Subcutaneous preadipocyte (primary cell): ENCODE data around the gene FAN1. TPM values are rescaled to one million over a fixed set of nuclear protein-coding genes. Genes with fewer than 3 reads are reported as not detected.

Experiments
- small RNA-seq: library from RNA; depleted of rRNA; stranded (forward); fragments of <200 nt; gene quantifications from one replicate; pipeline ENCODE3, GENCODE V24; 2012
- total RNA-seq: library from RNA; depleted of rRNA; stranded (reverse); fragments of >200 nt; gene quantifications from 2 replicates; pipeline ENCODE4 v1.2.3, GENCODE V29; 2012

FAN1 gene
- total RNA-seq: 11.0 and 13.5 TPM in 2 replicates

GRCh38 chr15:30903497-30904187 is at the start of gene FAN1:
TSS of gene FAN1 (plus strand) at chr15:30903915. CDS start at chr15:30904664, 749 bp downstream.

GRCh38 chr15:30991255-30992235 is 87.8 kb downstream of the FAN1 start, which contains the start of gene MTMR10:
TSS of gene MTMR10 (minus strand) at chr15:30991628. CDS start at chr15:30991506, 122 bp downstream.

Small RNAs within 50 kb of the gene (small RNA-seq; reads per million reads assigned to genes)
- gene RNU6-466P: not detected

Other genes starting within 250 kb of the FAN1 start
- gene MTMR10, start 87.7 kb downstream of the FAN1 start, total RNA-seq: 14.0 and 16.8 TPM in 2 replicates
- under 0.01 TPM in 1 of 2 replicates, not detected in the other for gene TRPM1, start 197.8 kb downstream of the FAN1 start, total RNA-seq